ENCODE measurements around the gene GIGYF1. TPM values are rescaled to one million over a fixed set of nuclear protein-coding genes. Genes with fewer than 3 reads are reported as not detected.

GIGYF1 gene
- total and polyA plus RNA-seq, 2 of the 13 experiments (the other 11 are each of a cell fraction or from before 2014, with no cell fraction given): 7.6 to 16.1 TPM

GRCh38 chr7:100719523-100720278 lies 25.7 kb upstream of the GIGYF1 start (continued):
- no peak for TF ChIP-seq ARNT (IDR thresholded peaks at IDR 0.05)
- TF ChIP-seq AKNA (CRISPR knock-in tag; IDR thresholded peaks at IDR 0.05; ENCODE audit: borderline replicate concordance): no peak
- peak; percentile 12; the same call in 1 of the 2 replicates for TF ChIP-seq GABPB1 (CRISPR knock-in tag; IDR thresholded peaks at IDR 0.05)
- no peak for TF ChIP-seq ZNF354B (CRISPR knock-in tag; IDR thresholded peaks at IDR 0.05)
- TF ChIP-seq JUNB (CRISPR knock-in tag; IDR thresholded peaks at IDR 0.05; ENCODE audit: borderline replicate concordance): no peak
- no peak for TF ChIP-seq ZNF563 (CRISPR knock-in tag; IDR thresholded peaks at IDR 0.05)
- TF ChIP-seq ZSCAN9 (CRISPR knock-in tag; IDR thresholded peaks at IDR 0.05; ENCODE audit: borderline replicate concordance): no peak
- no peak for TF ChIP-seq PHF20 (CRISPR knock-in tag; IDR thresholded peaks at IDR 0.05)
- no peak for TF ChIP-seq ZNF20 (CRISPR knock-in tag; IDR thresholded peaks at IDR 0.05)
- TF ChIP-seq ZNF616 (CRISPR knock-in tag; IDR thresholded peaks at IDR 0.05; ENCODE audit: low read depth): no peak
- no peak for TF ChIP-seq ETV6 (CRISPR knock-in tag; conservative IDR thresholded peaks at IDR 0.05)
- no peak for TF ChIP-seq NFYB (CRISPR knock-in tag; IDR thresholded peaks at IDR 0.05)
- peak; percentile 44; the same call in 1 of the 2 replicates for TF ChIP-seq NAIF1 (CRISPR knock-in tag; IDR thresholded peaks at IDR 0.05; ENCODE audit: borderline replicate concordance)
- no peak for TF ChIP-seq U2AF1 (optimal IDR thresholded peaks at IDR 0.05; ENCODE audit: low read depth, low read length)
- peak; percentile 7 for TF ChIP-seq ZNF770 (CRISPR knock-in tag; IDR thresholded peaks at IDR 0.05)
- no peak for TF ChIP-seq ATF1 (CRISPR knock-in tag; IDR thresholded peaks at IDR 0.05)
- TF ChIP-seq GZF1 (CRISPR knock-in tag; IDR thresholded peaks at IDR 0.05): no peak
- TF ChIP-seq ZNF142 (CRISPR knock-in tag; IDR thresholded peaks at IDR 0.05): no peak

Measured in HepG2 (cell line).